ENCODE measurements around the gene TXNL1. TPM values are rescaled to one million over a fixed set of nuclear protein-coding genes. Genes with fewer than 3 reads are reported as not detected.
A peak's percentile ranks its signal among the peaks of the same experiment; 100 is the strongest.

TXNL1 gene
- total RNA-seq, 2 donors from 2014 or later: 47.1 to 52.8 TPM

DNA sequence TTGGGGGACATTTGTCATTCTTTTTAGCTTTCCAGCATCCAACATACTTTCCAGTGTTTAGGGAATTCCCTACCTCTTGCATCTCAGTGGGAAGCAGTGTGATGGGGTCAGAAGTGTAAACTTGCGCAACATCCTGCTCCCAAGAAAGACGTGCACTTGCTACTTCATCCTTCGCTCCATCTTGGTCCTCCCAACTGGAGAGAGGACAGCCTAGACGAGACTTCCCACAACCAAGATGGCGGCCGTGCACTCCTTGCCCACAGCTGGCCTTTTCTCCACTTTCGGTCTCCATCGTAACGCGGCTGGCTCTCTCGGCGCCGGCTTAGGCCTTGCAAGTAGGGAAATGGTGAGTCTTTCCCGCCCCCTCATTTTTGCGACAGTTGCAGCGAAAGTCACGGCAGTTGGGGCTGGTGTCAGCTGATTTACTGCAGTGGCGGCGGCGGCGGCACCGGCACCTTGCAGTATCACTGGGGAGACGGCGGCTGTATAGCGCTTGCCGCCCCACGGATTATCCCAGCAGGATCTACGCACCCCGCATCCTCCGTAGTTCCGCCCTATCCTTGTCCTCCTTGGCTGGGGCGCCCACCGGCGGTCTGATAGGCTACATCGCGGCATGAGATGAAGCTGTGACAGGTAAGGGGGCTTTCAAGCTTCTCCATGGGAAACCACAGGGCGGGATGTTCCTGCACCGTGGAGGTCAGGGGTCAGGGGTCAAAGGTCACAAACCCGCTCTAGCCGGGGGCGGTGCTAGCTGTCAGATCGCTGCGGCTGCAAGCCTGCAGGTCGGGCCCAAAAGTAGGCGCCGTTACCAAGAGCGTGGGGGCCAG lies 12.8 kb upstream of the TXNL1 start, which contains the start of gene WDR7:
Gene WDR7, plus strand, starts transcription at position 416 of the 827 bp plus-strand sequence. CDS start 21,157 bp downstream, outside the sequence.
- H3K4me1 ChIP-seq (ENCODE audit: control insufficient read depth in 1 of 2, low read depth in 2 of 2): peaks cover 5 to 13% of the 10 kb centered on the region in 2 donors
- no peaks in the 10 kb centered on the region for H3K36me3 ChIP-seq
- ATAC-seq (ENCODE audit: insufficient number of reproducible peaks, low FRiP score, low read depth) (peak; percentile 98), DNase-seq (ENCODE audit: low spot score) (peak; percentile 99)
- H3K9me3 ChIP-seq: no peaks in the 10 kb centered on the region
- no peak for TF ChIP-seq CTCF (IDR thresholded peaks at IDR 0.05)
- peak within 1 kb of the TSS; percentile 82 to 90 for H3K27ac ChIP-seq
- no peaks in the 10 kb centered on the region for H3K27me3 ChIP-seq (replicated peaks; ENCODE audit: insufficient read depth)
- peak within 1 kb of the TSS; percentile 96 for H3K4me3 ChIP-seq

- Histone ChIP-seq H3K27me3 (replicated peaks; ENCODE audit: insufficient read depth) (no peaks in the 10 kb centered on the region), H3K36me3 (no peaks in the 10 kb centered on the region), H3K4me1 (ENCODE audit: control insufficient read depth in 1 of 2, low read depth in 2 of 2) (peaks cover 5 to 13% of the 10 kb centered on the region in 2 donors), H3K4me3 (no peak overlapping the region), H3K27ac (no peak overlapping the region), H3K9me3 (no peaks in the 10 kb centered on the region)
- DNase-seq (ENCODE audit: low spot score) (no peak), ATAC-seq (ENCODE audit: insufficient number of reproducible peaks, low FRiP score, low read depth) (no peak)
- no peak for TF ChIP-seq CTCF (IDR thresholded peaks at IDR 0.05)
Measured at GRCh38 chr18:56649996-56650395, 11.6 kb upstream of the TXNL1 start.

DNA sequence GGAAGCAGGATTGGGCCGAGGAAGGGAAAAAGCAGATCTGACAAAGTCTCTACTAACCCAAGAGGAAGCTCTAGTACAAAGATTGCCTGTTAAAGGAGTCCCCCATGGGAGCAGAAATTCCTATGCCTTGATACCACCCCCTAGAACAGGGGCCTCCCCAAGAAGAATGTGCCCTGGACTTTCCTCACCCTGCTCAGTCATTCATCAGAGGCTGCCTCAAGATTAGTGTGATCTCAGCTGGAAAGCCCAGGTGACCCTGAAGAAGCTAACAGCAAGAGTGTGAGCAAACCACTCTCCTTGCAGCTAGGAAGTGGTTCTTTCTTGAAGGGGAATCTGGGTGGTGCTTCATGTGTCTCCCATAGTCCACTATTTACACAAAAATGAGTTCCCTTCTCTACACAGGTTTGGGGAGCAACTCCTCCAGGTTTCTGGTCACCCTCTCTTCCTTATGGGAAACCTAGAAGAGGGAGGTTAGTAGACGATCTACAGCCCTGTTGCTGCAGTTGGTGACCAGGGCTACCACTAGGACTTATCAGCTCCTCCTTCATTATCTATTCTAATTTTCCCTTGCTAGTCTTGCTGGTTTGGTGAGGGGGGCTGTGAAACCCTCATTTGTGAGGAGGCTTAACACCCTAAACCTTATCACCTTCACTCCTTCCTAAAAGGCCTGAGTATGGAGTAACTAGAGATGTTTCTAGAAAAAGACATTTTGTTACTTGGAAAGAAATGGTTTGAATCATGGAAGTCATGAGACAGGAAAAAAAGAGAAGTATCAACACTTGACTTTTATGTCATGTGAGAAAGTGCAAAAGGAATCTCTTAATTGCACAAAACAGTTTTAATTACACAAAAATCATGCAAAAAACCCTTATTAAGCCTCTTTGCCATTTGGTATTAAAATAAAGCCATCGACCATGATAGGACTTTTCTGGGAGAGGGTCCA lies 9.8 kb upstream of the TXNL1 start:
- Histone ChIP-seq H3K4me3 (no peak overlapping the region), H3K36me3 (no peaks in the 10 kb centered on the region), H3K4me1 (ENCODE audit: control insufficient read depth in 1 of 2, low read depth in 2 of 2) (peaks cover 5 to 13% of the 10 kb centered on the region in 2 donors), H3K9me3 (no peaks in the 10 kb centered on the region), H3K27me3 (replicated peaks; ENCODE audit: insufficient read depth) (no peaks in the 10 kb centered on the region), H3K27ac (no peak overlapping the region)
- ATAC-seq (ENCODE audit: insufficient number of reproducible peaks, low FRiP score, low read depth) (no peak), DNase-seq (ENCODE audit: low spot score) (no peak)
- TF ChIP-seq CTCF (IDR thresholded peaks at IDR 0.05): no peak

- no peaks in the 10 kb centered on the region for H3K27me3 ChIP-seq (replicated peaks; ENCODE audit: insufficient read depth)
- H3K4me3 ChIP-seq: no peak overlapping the region
- H3K9me3 ChIP-seq: no peaks in the 10 kb centered on the region
- no peak overlapping the region for H3K27ac ChIP-seq
- ATAC-seq (ENCODE audit: insufficient number of reproducible peaks, low FRiP score, low read depth): no peak
- TF ChIP-seq CTCF (IDR thresholded peaks at IDR 0.05): no peak
- H3K4me1 ChIP-seq (ENCODE audit: control insufficient read depth in 1 of 2, low read depth in 2 of 2): peaks cover 1 to 4% of the 10 kb centered on the region in 2 donors
- H3K36me3 ChIP-seq: no peaks in the 10 kb centered on the region
- DNase-seq (ENCODE audit: low spot score): no peak
Measured at GRCh38 chr18:56647071-56647470, 8.7 kb upstream of the TXNL1 start.

Data from thoracic aorta (tissue), 2 donors.